LoVo (cell line): ENCODE results near the gene C3orf70.

ENCODE experiments used
- DNase-seq: peaks from one replicate; pipeline ENCODE4 v3.0.0-alpha.2; 2016; ENCODE audit warnings: low spot score

Gene C3orf70

GRCh38 chr3:185084901-185085300, 68.0 kb downstream of the C3orf70 start:
- DNase-seq = no peak

GRCh38 chr3:185084402-185084801, 68.5 kb downstream of the C3orf70 start:
- no peak for DNase-seq

GRCh38 chr3:185082829-185083228, 70.0 kb downstream of the C3orf70 start:
- no peak for DNase-seq

GRCh38 chr3:185082149-185082548, 70.7 kb downstream of the C3orf70 start:
- DNase-seq = no peak

GRCh38 chr3:185081521-185081920, 71.3 kb downstream of the C3orf70 start:
- DNase-seq = no peak

- DNase-seq = no peak
Measured at GRCh38 chr3:185079625-185080024, 73.2 kb downstream of the C3orf70 start.

GRCh38 chr3:185076219-185076618, 76.6 kb downstream of the C3orf70 start:
- DNase-seq = no peak

- no peak for DNase-seq
Measured at GRCh38 chr3:185075547-185075946, 77.3 kb downstream of the C3orf70 start.

GRCh38 chr3:185071287-185071800, 81.5 kb downstream of the C3orf70 start:
- no peak for DNase-seq

- DNase-seq = no peak
Measured at GRCh38 chr3:185070491-185071286, 82.2 kb downstream of the C3orf70 start.

- no peak for DNase-seq
Measured at GRCh38 chr3:185069037-185070030, 83.5 kb downstream of the C3orf70 start.

- DNase-seq = no peak
Measured at GRCh38 chr3:185067173-185067572, 85.7 kb downstream of the C3orf70 start.

GRCh38 chr3:185066251-185066650, 86.6 kb downstream of the C3orf70 start:
- no peak for DNase-seq

GRCh38 chr3:185065059-185065458, 87.8 kb downstream of the C3orf70 start:
- DNase-seq = no peak

- DNase-seq = no peak
Measured at GRCh38 chr3:185063431-185063830, 89.4 kb downstream of the C3orf70 start.

- DNase-seq = no peak
Measured at GRCh38 chr3:185062191-185062590, 90.7 kb downstream of the C3orf70 start.

- DNase-seq = no peak
Measured at GRCh38 chr3:185060655-185061054, 92.2 kb downstream of the C3orf70 start.

- DNase-seq = no peak
Measured at GRCh38 chr3:185059766-185060165, 93.1 kb downstream of the C3orf70 start.

GRCh38 chr3:185058796-185059195, 94.1 kb downstream of the C3orf70 start:
- DNase-seq = no peak

GRCh38 chr3:185057829-185058228, 95.0 kb downstream of the C3orf70 start:
- DNase-seq = no peak

GRCh38 chr3:185056908-185057307, 96.0 kb downstream of the C3orf70 start:
- no peak for DNase-seq

GRCh38 chr3:185052631-185053030, 100.2 kb downstream of the C3orf70 start:
- no peak for DNase-seq

- no peak for DNase-seq
Measured at GRCh38 chr3:185051801-185052200, 101.1 kb downstream of the C3orf70 start.
